ENCODE measurements around the gene TM9SF4.
"Not testable (repeated sequence)": the region's sequence is repeated elsewhere in the genome, so short reads cannot be mapped to it uniquely, and the experiment has no call there.

The TM9SF4 gene

GRCh38 chr20:32191422-32191821, 81.9 kb downstream of the TM9SF4 start:
- no peak for DNase-seq

GRCh38 chr20:32191873-32192272, 82.4 kb downstream of the TM9SF4 start:
- no peak for DNase-seq

- no peak for DNase-seq
Measured at GRCh38 chr20:32192698-32193097, 83.2 kb downstream of the TM9SF4 start.

GRCh38 chr20:32193336-32193735, 83.8 kb downstream of the TM9SF4 start:
- not testable (repeated sequence) for DNase-seq

GRCh38 chr20:32193996-32194395, 84.5 kb downstream of the TM9SF4 start:
- no peak for DNase-seq

- no peak for DNase-seq
Measured at GRCh38 chr20:32195581-32195980, 86.1 kb downstream of the TM9SF4 start.

- not testable (repeated sequence) for DNase-seq
Measured at GRCh38 chr20:32196613-32197012, 87.1 kb downstream of the TM9SF4 start.

- DNase-seq, result not testable (repeated sequence)
Measured at GRCh38 chr20:32197136-32197535, 87.6 kb downstream of the TM9SF4 start.

GRCh38 chr20:32199006-32199405, 89.5 kb downstream of the TM9SF4 start:
- no peak for DNase-seq

- no peak for DNase-seq
Measured at GRCh38 chr20:32201296-32201976, 91.9 kb downstream of the TM9SF4 start.

- no peak for DNase-seq
Measured at GRCh38 chr20:32201977-32202363, 92.5 kb downstream of the TM9SF4 start.

- no peak for DNase-seq
Measured at GRCh38 chr20:32203356-32204204, 94.1 kb downstream of the TM9SF4 start.

- no peak for DNase-seq
Measured at GRCh38 chr20:32204205-32205109, 94.9 kb downstream of the TM9SF4 start.

GRCh38 chr20:32205110-32205842, 95.8 kb downstream of the TM9SF4 start:
- no peak for DNase-seq

- no peak for DNase-seq
Measured at GRCh38 chr20:32205843-32206759, 96.6 kb downstream of the TM9SF4 start.

- no peak for DNase-seq
Measured at GRCh38 chr20:32206760-32207625, 97.5 kb downstream of the TM9SF4 start.

- peak; percentile 99 for DNase-seq
Measured at GRCh38 chr20:32207626-32208498, 98.3 kb downstream of the TM9SF4 start, which contains the start of the genes PLAGL2 and POFUT1. Gene PLAGL2 (minus strand): TSS chr20:32207743. CDS start chr20:32202178, 5,565 bp downstream. Gene POFUT1 (plus strand): TSS chr20:32207880. CDS start chr20:32207942, 62 bp downstream.

GRCh38 chr20:32208499-32209154, 99.1 kb downstream of the TM9SF4 start:
- no peak for DNase-seq

All from 8988T (cell line).